ENCODE measurements around the gene STAT6.

GRCh38 chr12:57099766-57100165 is 11.4 kb downstream of the STAT6 start:
- TF ChIP-seq CTCF (IDR thresholded peaks at IDR 0.05) (no peak), REST (IDR thresholded peaks at IDR 0.05; ENCODE audit: insufficient read depth in 1 of 2, low read depth in 2 of 2, low read length in 1 of 2) (no peak), SIN3A (IDR thresholded peaks at IDR 0.05; ENCODE audit: borderline replicate concordance, insufficient read depth, low read depth, low read length) (no peak)

Data from Panc1 (cell line).